ENCODE measurements around the gene STXBP2. TPM values are rescaled to one million over a fixed set of nuclear protein-coding genes. Genes with fewer than 3 reads are reported as not detected.

Gene STXBP2
- total RNA-seq, 1 experiment from 2014 or later = 102 TPM

DNA sequence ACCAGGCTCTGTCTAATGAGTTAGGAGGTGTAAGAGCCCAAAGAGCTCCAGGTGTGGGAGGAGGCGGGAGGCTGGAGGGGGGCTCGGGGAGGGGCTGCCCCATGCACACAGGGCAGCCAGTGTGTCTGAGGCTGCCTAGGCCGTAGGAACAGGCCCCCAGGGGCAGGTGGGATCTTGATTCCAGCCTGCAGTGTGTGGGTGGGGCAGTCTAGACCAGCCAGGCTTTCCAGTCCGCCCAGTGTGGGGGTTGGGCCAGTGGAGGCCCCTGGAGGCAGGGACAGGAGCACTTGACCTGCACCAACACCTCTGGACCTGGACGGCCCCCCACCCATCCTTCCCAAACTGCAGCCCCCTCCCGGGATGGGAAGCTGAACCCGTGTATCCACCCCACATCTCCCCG is 46.7 kb upstream of the STXBP2 start:
- in situ Hi-C loops (cut with HindIII; ENCODE audit: low pct_unique_long_range_greater_than_20kb, low sequenced_read_pairs) = no loop called here
- no peaks in the 10 kb centered on the region for H3K4me1 ChIP-seq (ENCODE audit: control insufficient read depth, insufficient read depth, low read length)
- ChIA-PET POLR2A (no interaction called here), CTCF (interaction anchor here (0.6 kb wide), 1 partner anchor 223 kb away, joined by 3 read pairs; no protein-coding TSS in a partner anchor)
- ATAC-seq (no peak; the same call in 1 of the 2 replicates), DNase-seq (ENCODE audit: low read depth, low spot score) (no peak)
- H3K27ac ChIP-seq (ENCODE audit: low read length) = no peak overlapping the region
- no peaks in the 10 kb centered on the region for H3K27me3 ChIP-seq (ENCODE audit: control insufficient read depth, insufficient read depth, low read length)
- intact Hi-C loops (cut with micrococcal nuclease; ENCODE audit: unreplicated experiment) = no loop called here
- H3K9me3 ChIP-seq (ENCODE audit: control insufficient read depth, insufficient read depth, low read depth, low read length) = no peaks in the 10 kb centered on the region
- TF ChIP-seq TCF7L2 (IDR thresholded peaks at IDR 0.05; ENCODE audit: low read depth, low read length) (no peak), SIN3A (IDR thresholded peaks at IDR 0.05; ENCODE audit: borderline replicate concordance, insufficient read depth, low read depth, low read length) (no peak), POLR2AphosphoS5 (IDR thresholded peaks at IDR 0.05; ENCODE audit: low read depth, low read length) (no peak)
- TF ChIP-seq, protein P1, sequence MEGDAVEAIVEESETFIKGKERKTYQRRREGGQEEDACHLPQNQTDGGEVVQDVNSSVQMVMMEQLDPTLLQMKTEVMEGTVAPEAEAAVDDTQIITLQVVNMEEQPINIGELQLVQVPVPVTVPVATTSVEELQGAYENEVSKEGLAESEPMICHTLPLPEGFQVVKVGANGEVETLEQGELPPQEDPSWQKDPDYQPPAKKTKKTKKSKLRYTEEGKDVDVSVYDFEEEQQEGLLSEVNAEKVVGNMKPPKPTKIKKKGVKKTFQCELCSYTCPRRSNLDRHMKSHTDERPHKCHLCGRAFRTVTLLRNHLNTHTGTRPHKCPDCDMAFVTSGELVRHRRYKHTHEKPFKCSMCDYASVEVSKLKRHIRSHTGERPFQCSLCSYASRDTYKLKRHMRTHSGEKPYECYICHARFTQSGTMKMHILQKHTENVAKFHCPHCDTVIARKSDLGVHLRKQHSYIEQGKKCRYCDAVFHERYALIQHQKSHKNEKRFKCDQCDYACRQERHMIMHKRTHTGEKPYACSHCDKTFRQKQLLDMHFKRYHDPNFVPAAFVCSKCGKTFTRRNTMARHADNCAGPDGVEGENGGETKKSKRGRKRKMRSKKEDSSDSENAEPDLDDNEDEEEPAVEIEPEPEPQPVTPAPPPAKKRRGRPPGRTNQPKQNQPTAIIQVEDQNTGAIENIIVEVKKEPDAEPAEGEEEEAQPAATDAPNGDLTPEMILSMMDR (IDR thresholded peaks at IDR 0.05) = no peak
- TF ChIP-seq, protein P2, sequence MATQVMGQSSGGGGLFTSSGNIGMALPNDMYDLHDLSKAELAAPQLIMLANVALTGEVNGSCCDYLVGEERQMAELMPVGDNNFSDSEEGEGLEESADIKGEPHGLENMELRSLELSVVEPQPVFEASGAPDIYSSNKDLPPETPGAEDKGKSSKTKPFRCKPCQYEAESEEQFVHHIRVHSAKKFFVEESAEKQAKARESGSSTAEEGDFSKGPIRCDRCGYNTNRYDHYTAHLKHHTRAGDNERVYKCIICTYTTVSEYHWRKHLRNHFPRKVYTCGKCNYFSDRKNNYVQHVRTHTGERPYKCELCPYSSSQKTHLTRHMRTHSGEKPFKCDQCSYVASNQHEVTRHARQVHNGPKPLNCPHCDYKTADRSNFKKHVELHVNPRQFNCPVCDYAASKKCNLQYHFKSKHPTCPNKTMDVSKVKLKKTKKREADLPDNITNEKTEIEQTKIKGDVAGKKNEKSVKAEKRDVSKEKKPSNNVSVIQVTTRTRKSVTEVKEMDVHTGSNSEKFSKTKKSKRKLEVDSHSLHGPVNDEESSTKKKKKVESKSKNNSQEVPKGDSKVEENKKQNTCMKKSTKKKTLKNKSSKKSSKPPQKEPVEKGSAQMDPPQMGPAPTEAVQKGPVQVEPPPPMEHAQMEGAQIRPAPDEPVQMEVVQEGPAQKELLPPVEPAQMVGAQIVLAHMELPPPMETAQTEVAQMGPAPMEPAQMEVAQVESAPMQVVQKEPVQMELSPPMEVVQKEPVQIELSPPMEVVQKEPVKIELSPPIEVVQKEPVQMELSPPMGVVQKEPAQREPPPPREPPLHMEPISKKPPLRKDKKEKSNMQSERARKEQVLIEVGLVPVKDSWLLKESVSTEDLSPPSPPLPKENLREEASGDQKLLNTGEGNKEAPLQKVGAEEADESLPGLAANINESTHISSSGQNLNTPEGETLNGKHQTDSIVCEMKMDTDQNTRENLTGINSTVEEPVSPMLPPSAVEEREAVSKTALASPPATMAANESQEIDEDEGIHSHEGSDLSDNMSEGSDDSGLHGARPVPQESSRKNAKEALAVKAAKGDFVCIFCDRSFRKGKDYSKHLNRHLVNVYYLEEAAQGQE (IDR thresholded peaks at IDR 0.05; ENCODE audit: insufficient read depth in 1 of 2, low read depth in 2 of 2, low read length in 1 of 2) = no peak
- H3K36me3 ChIP-seq (ENCODE audit: control insufficient read depth, insufficient read depth, low read length) = no peaks in the 10 kb centered on the region
- BruUV-seq (replicated peaks) = no TSS peak
- H3K4me3 ChIP-seq (ENCODE audit: low read depth in 2 of 2, low read length in 2 of 2) = no peak overlapping the region

DNA sequence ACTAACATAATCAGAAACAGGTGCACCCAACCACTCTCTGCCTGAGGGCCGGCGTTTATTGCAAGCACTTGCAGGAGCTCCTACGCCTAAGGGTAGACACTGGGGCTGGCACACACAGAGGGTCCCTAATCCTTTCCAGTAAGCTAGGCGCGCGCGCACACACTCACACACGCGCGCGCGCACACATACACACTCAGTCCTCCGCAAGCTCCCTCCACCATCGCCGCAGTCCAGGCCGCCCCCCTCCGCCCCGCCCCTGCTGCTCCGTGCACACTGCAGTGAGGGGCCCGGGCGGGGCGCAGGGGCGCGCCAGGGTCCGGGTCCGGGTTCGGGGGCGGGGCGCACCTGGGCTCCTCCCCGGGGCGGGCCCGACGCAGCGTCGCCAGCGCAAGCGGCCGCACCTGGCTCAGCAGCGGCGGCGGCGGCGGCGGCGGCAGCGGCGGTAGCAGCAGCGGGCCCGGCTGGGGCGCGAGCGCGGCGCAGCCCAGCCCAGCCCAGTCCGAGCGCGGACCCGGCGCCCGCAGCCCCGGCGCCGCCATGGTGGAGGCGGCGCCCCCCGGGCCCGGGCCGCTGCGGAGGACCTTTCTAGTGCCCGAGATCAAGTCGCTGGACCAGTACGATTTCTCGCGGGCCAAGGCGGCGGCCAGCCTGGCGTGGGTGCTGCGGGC is 41.3 kb upstream of the STXBP2 start, which contains the start of gene CAMSAP3:
TSS of gene CAMSAP3 (plus strand) at position 398 of the 668 bp plus-strand sequence. CDS start at position 538, 140 bp downstream.
- Histone ChIP-seq H3K4me1 (ENCODE audit: control insufficient read depth, insufficient read depth, low read length) (no peaks in the 10 kb centered on the region), H3K9me3 (ENCODE audit: control insufficient read depth, insufficient read depth, low read depth, low read length) (no peaks in the 10 kb centered on the region), H3K27ac (ENCODE audit: low read length) (no peak within 1 kb of the TSS), H3K27me3 (ENCODE audit: control insufficient read depth, insufficient read depth, low read length) (no peaks in the 10 kb centered on the region), H3K36me3 (ENCODE audit: control insufficient read depth, insufficient read depth, low read length) (no peaks in the 10 kb centered on the region; the same call in 1 of the 2 replicates), H3K4me3 (ENCODE audit: low read depth in 2 of 2, low read length in 2 of 2) (peak within 1 kb of the TSS; percentile 34 to 35)
- ChIA-PET POLR2A (no interaction called here), CTCF (interaction anchor here (1.3 kb wide), 1 partner anchor 27 kb away, joined by 4 read pairs; no protein-coding TSS in a partner anchor)
- BruUV-seq (replicated peaks) = no TSS peak
- intact Hi-C loops (cut with micrococcal nuclease; ENCODE audit: unreplicated experiment) = no loop called here
- TF ChIP-seq, protein P1 (IDR thresholded peaks at IDR 0.05) = no peak
- TF ChIP-seq POLR2AphosphoS5 (IDR thresholded peaks at IDR 0.05; ENCODE audit: low read depth, low read length) (no peak), SIN3A (IDR thresholded peaks at IDR 0.05; ENCODE audit: borderline replicate concordance, insufficient read depth, low read depth, low read length) (no peak), TCF7L2 (IDR thresholded peaks at IDR 0.05; ENCODE audit: low read depth, low read length) (no peak)
- TF ChIP-seq, protein P2 (IDR thresholded peaks at IDR 0.05; ENCODE audit: insufficient read depth in 1 of 2, low read depth in 2 of 2, low read length in 1 of 2) = no peak
- no peak for DNase-seq (ENCODE audit: low read depth, low spot score)
- ATAC-seq = peak; percentile 91
- in situ Hi-C loops (cut with HindIII; ENCODE audit: low pct_unique_long_range_greater_than_20kb, low sequenced_read_pairs) = no loop called here
